H1 (cell line): Measurements from ENCODE around the gene AP5Z1. TPM values are rescaled to one million over a fixed set of nuclear protein-coding genes. Genes with fewer than 3 reads are reported as not detected.

Experiments used
- CTCF ChIA-PET: fragments of 300-600 bp; sonication (Branson Sonifier 250); formaldehyde crosslinking; loops from one replicate; lab custom pipeline; 2021; ENCODE audit not compliant: partially characterized antibody; lab: Charles Lee
- POLR2A ChIA-PET: fragments of 300-600 bp; sonication (Branson Sonifier 250); formaldehyde crosslinking; loops from one replicate; lab custom pipeline; 2021; ENCODE audit warnings: inconsistent platforms; ENCODE audit not compliant: partially characterized antibody; lab: Charles Lee
- DNase-seq, 2 experiments: peaks; one replicate each; pipeline versions ENCODE4 v3.0.0 to v3.0.0-alpha.2; 2010 to 2022; ENCODE audit warnings: low spot score in 2 of 2, low read depth in 1 of 2, mixed read lengths in 1 of 2
- FAIRE-seq: peaks from 2 replicates; lab custom pipeline; 2011; peaks lifted over from hg19 to GRCh38; lab: Jason Lieb, UNC
- H2AFZ ChIP-seq: 2 replicates; pipeline ENCODE4 v1.8.1; 2012; ENCODE audit warnings: low read length, inconsistent platforms
- H2AK5ac ChIP-seq: 2 replicates; pipeline ENCODE4 v1.6.1; 2013; ENCODE audit warnings: low read depth, low read length
- H2BK120ac ChIP-seq: replicated peaks from 2 replicates; pipeline ENCODE3; 2013; ENCODE audit warnings: low read depth, low read length, inconsistent platforms
- H2BK12ac ChIP-seq: 2 replicates; pipeline ENCODE4 v1.6.1; 2013; ENCODE audit warnings: low read depth, low read length
- H2BK15ac ChIP-seq: 2 replicates; pipeline ENCODE4 v1.6.1; 2013; ENCODE audit warnings: low read length
- H2BK20ac ChIP-seq: 2 replicates; pipeline ENCODE4 v1.6.1; 2013; ENCODE audit warnings: low read length
- H2BK5ac ChIP-seq: 2 replicates; pipeline ENCODE4 v1.6.1; 2013; ENCODE audit warnings: low read depth, low read length
- H3K14ac ChIP-seq: 2 replicates; pipeline ENCODE4 v1.6.1; 2013; ENCODE audit warnings: inconsistent platforms; ENCODE audit not compliant: insufficient read length
- H3K18ac ChIP-seq: 2 replicates; pipeline ENCODE4 v1.6.1; 2013; ENCODE audit warnings: low read length; ENCODE audit errors: extremely low read depth
- H3K23ac ChIP-seq: 2 replicates; pipeline ENCODE4 v1.6.1; 2013; ENCODE audit warnings: inconsistent platforms; ENCODE audit not compliant: insufficient read length
- H3K23me2 ChIP-seq: 2 replicates; pipeline ENCODE4 v1.6.1; 2013; ENCODE audit warnings: low read depth, low read length
- H3K27ac ChIP-seq: 2 replicates; pipeline ENCODE4 v1.6.1; 2011; ENCODE audit warnings: low read depth, low read length, inconsistent platforms
- H3K27me3 ChIP-seq, 4 experiments: replicated peaks in 1 of 4; 1 replicate in 1 of 4; 2 replicates in 3 of 4; pipeline versions ENCODE4 v1.6.1 to v1.8.1; 2011 to 2013; ENCODE audit warnings: low read length in 3 of 4, mild to moderate bottlenecking in 3 of 4, inconsistent platforms in 2 of 4, mixed read lengths in 2 of 4, moderate library complexity in 1 of 4; ENCODE audit not compliant: control insufficient read depth in 3 of 4, insufficient read depth in 3 of 4; ENCODE audit errors: extremely low read depth in 1 of 4
- H3K36me3 ChIP-seq, 4 experiments: 2 replicates each; pipeline versions ENCODE4 v1.6.1 to v1.8.1; 2011 to 2013; ENCODE audit warnings: mild to moderate bottlenecking in 4 of 4, low read length in 3 of 4, moderate library complexity in 2 of 4, control low read depth in 1 of 4, inconsistent platforms in 1 of 4; ENCODE audit not compliant: insufficient read depth in 4 of 4, control insufficient read depth in 2 of 4
- H3K4ac ChIP-seq: replicated peaks from 2 replicates; pipeline ENCODE3; 2013; ENCODE audit warnings: low read length, low read depth, mixed read lengths, inconsistent platforms; ENCODE audit not compliant: insufficient read length
- H3K4me1 ChIP-seq, 4 experiments: replicated peaks in 1 of 4; 1 replicate in 1 of 4; 2 replicates in 3 of 4; pipeline versions ENCODE4 v1.6.1 to v1.8.1; 2011 to 2013; ENCODE audit warnings: low read length in 3 of 4, inconsistent platforms in 2 of 4, mixed read lengths in 1 of 4; ENCODE audit not compliant: insufficient read depth in 4 of 4, control insufficient read depth in 3 of 4
- H3K4me2 ChIP-seq, 2 experiments: 2 replicates each; pipeline versions ENCODE4 v1.6.1 to v1.8.1; 2011 to 2013; ENCODE audit warnings: low read depth in 2 of 2, low read length in 2 of 2, control low read depth in 1 of 2, inconsistent platforms in 1 of 2, mild to moderate bottlenecking in 1 of 2; ENCODE audit not compliant: insufficient read depth in 1 of 2
- H3K4me3 ChIP-seq, 4 experiments: fragments of 200-600, 300-600 bp in 1 of 4; sonication (generic), shearing (Covaris generic), sonication (Bioruptor Twin) in 1 of 4; 2 replicates each; pipeline versions ENCODE4 v1.5.1 to v1.8.1; 2011 to 2016; ENCODE audit warnings: low read length in 4 of 4, low read depth in 3 of 4, control low read depth in 2 of 4, inconsistent platforms in 2 of 4, mild to moderate bottlenecking in 2 of 4, mixed read lengths in 1 of 4, moderate library complexity in 1 of 4; ENCODE audit not compliant: insufficient read depth in 2 of 4; ENCODE audit errors: extremely low read depth in 1 of 4
- H3K56ac ChIP-seq: replicated peaks from 2 replicates; pipeline ENCODE3; 2013; ENCODE audit warnings: low read depth, mild to moderate bottlenecking, mixed read lengths, low read length, inconsistent platforms; ENCODE audit not compliant: insufficient read length
- H3K79me1 ChIP-seq: 2 replicates; pipeline ENCODE4 v1.6.1; 2013; ENCODE audit warnings: low read depth, low read length, control low read depth
- H3K79me2 ChIP-seq, 2 experiments: 2 replicates each; pipeline versions ENCODE4 v1.6.1 to v1.8.1; 2012 to 2013; ENCODE audit warnings: low read length in 2 of 2, mild to moderate bottlenecking in 2 of 2, inconsistent platforms in 1 of 2; ENCODE audit not compliant: insufficient read depth in 2 of 2, control insufficient read depth in 1 of 2
- H3K9ac ChIP-seq, 4 experiments: replicated peaks in 1 of 4; 1 replicate in 1 of 4; 2 replicates in 3 of 4; pipeline versions ENCODE4 v1.6.1 to v1.8.1; 2011 to 2013; ENCODE audit warnings: low read depth in 3 of 4, low read length in 3 of 4, control low read depth in 2 of 4, mild to moderate bottlenecking in 2 of 4, moderate library complexity in 2 of 4, inconsistent platforms in 1 of 4; ENCODE audit errors: extremely low read depth in 1 of 4
- H3K9me3 ChIP-seq, 2 experiments: 2 replicates each; pipeline versions ENCODE4 v1.6.1 to v1.8.1; 2012 to 2013; ENCODE audit warnings: mild to moderate bottlenecking in 2 of 2, moderate library complexity in 2 of 2, control low read depth in 1 of 2, inconsistent platforms in 1 of 2, low read depth in 1 of 2, low read length in 1 of 2, mixed read lengths in 1 of 2; ENCODE audit not compliant: insufficient read depth in 2 of 2
- H4K20me1 ChIP-seq, 2 experiments: replicated peaks in 1 of 2; 2 replicates each; pipeline versions ENCODE3 to v1.8.1; 2011 to 2013; ENCODE audit warnings: inconsistent platforms in 2 of 2, low read length in 2 of 2, mild to moderate bottlenecking in 1 of 2; ENCODE audit not compliant: insufficient read depth in 2 of 2, control insufficient read depth in 1 of 2
- H4K5ac ChIP-seq: 2 replicates; pipeline ENCODE4 v1.6.1; 2013; ENCODE audit warnings: low read length, low read depth, mixed read lengths, inconsistent platforms; ENCODE audit not compliant: insufficient read length
- H4K8ac ChIP-seq: 2 replicates; pipeline ENCODE4 v1.8.0; 2013; ENCODE audit warnings: mild to moderate bottlenecking, moderate library complexity, low read length, inconsistent platforms; ENCODE audit not compliant: insufficient read depth; ENCODE audit errors: extremely low read depth
- H4K91ac ChIP-seq: replicated peaks from 2 replicates; pipeline ENCODE3; 2013; ENCODE audit warnings: low read length, mixed read lengths, inconsistent platforms; ENCODE audit not compliant: insufficient read length
- BRCA1 ChIP-seq: IDR thresholded peaks from 2 replicates; pipeline ENCODE4 v1.6.1; 2012; ENCODE audit warnings: low read depth, low read length, improper control_type of control experiment
- TAF1 ChIP-seq: IDR thresholded peaks from 2 replicates; pipeline ENCODE4 v1.6.1; 2011; ENCODE audit warnings: mild to moderate bottlenecking, low read depth, low read length
- WGBS, 2 experiments: shearing (Covaris generic) in 1 of 2; methylation state at CpG; one replicate each; pipeline versions ENCODE4 v1.1.6 to v1.1.7; 2013 to 2015; ENCODE audit warnings: low lambda C conversion rate in 2 of 2, mixed read lengths in 2 of 2, inconsistent platforms in 1 of 2, low coverage in 1 of 2, missing lambda C conversion rate in 1 of 2; ENCODE audit not compliant: insufficient replicate concordance in 2 of 2, insufficient coverage in 1 of 2, insufficient read length in 1 of 2; ENCODE audit errors: extremely low coverage in 1 of 2, missing lambda C conversion rate in 1 of 2; 5-methylcytosine and 5-hydroxymethylcytosine counted together
- polyA plus RNA-seq, 7 experiments: library from polyadenylated mRNA; depleted of rRNA in 3 of 7; stranded (reverse) in 5 of 7; unstranded in 2 of 7; fragments of >200 nt in 5 of 7; fragments of 200-250 nt in 2 of 7; gene quantifications; 1 replicate in 5 of 7; 2 replicates in 1 of 7; 4 replicates in 1 of 7; pipeline versions ENCODE4 v1.2.1 to v1.2.3, GENCODE V29; 2011 to 2013; ENCODE audit warnings: missing spikeins in 2 of 7, mixed read lengths in 2 of 7
- total RNA-seq: library from RNA; stranded (reverse); fragmentation: NEBNext Ultra II Directional; extraction: Animal tissue kit (Norgen Biotek cat#: 25700); gene quantifications from 2 replicates; pipeline ENCODE4 v1.2.1, GENCODE V29; 2021
- TF ChIP-seq, protein P1 (sequence below): IDR thresholded peaks from 2 replicates; pipeline ENCODE4 v1.6.1; 2012; ENCODE audit warnings: inconsistent platforms
- TF ChIP-seq, protein P2 (sequence below): IDR thresholded peaks from 2 replicates; pipeline ENCODE4 v1.6.1; 2011; ENCODE audit warnings: low read length, improper control_type of control experiment

Gene AP5Z1
- total and polyA plus RNA-seq, 2 of the 8 experiments (the other 6 are each of a cell fraction or from before 2014, with no cell fraction given), result 24.0 to 24.7 TPM

DNA sequence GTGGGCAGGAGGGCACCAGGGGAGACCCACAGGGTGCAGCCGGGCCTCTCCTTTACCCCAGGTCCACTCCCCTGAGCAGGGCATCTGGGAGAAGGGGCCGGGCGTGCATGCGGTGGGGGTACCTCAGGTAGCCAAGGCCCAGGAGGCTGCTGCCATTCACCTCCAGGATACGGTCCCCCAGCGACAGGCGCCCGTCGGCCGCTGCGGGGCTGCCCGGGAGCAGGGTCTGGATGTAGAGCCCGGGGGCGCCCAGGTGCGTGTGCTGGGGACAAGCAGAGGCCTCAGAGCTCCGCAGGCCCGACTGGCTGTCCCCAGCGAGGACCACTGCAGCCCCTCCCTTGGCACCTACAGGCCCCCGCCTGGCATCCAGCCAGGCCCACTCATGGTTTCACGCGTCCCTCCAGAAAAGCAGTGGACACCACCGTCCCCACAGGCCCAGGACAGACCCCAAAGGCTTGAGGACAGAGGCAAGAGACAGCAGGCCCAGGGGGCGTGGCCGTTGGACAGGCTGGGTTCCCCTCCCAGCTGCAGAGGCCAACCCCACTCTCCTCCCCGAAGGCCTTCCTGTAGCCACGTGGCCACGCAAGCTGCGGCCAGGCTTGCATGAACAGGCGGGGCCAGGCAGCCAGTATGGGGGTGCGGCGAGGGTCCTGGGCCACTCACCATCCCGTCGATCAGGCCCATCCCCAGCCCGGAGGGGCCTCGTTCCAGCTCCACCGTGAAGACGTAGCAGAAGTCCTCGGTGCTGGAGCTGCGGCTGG lies 24.3 kb downstream of the AP5Z1 start:
- no peak overlapping the region; the same call in 1 of the 2 replicates for H4K8ac ChIP-seq
- H4K91ac ChIP-seq, result no peak overlapping the region
- no peak overlapping the region for H3K56ac ChIP-seq
- no peak overlapping the region for H3K4me2 ChIP-seq
- no peak overlapping the region for H3K27ac ChIP-seq
- no peak for DNase-seq
- 95% methylated on average over 25 of the region's 39 CpGs; no CpG with 5 or more reads in 1 of the 2 experiments for WGBS, 2 experiments
- no peak overlapping the region for H3K4ac ChIP-seq
- H4K5ac ChIP-seq, result no peak overlapping the region
- H3K9ac ChIP-seq, result no peak overlapping the region
- H2AK5ac ChIP-seq, result no peak overlapping the region
- H3K27me3 ChIP-seq, result no peaks in the 10 kb centered on the region
- CTCF ChIA-PET, result interaction anchor here (0.6 to 8.0 kb wide), 16 partner anchors 8 to 349 kb away, joined by 3 to 65 read pairs (median 5); partner anchors contain the start of gene RADIL
- no peaks in the 10 kb centered on the region for H3K23me2 ChIP-seq
- H3K23ac ChIP-seq, result no peak overlapping the region
- H3K9me3 ChIP-seq, result no peaks in the 10 kb centered on the region
- no peaks in the 10 kb centered on the region for H3K36me3 ChIP-seq
- H4K20me1 ChIP-seq, result no peaks in the 10 kb centered on the region
- no peak overlapping the region for H2BK20ac ChIP-seq
- H2BK15ac ChIP-seq, result no peak overlapping the region
- H3K14ac ChIP-seq, result no peak overlapping the region
- no peak for TF ChIP-seq BRCA1
- TF ChIP-seq, protein P1, sequence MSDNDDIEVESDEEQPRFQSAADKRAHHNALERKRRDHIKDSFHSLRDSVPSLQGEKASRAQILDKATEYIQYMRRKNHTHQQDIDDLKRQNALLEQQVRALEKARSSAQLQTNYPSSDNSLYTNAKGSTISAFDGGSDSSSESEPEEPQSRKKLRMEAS, result peak; percentile 47
- no peak for TF ChIP-seq TAF1
- TF ChIP-seq, protein P2, sequence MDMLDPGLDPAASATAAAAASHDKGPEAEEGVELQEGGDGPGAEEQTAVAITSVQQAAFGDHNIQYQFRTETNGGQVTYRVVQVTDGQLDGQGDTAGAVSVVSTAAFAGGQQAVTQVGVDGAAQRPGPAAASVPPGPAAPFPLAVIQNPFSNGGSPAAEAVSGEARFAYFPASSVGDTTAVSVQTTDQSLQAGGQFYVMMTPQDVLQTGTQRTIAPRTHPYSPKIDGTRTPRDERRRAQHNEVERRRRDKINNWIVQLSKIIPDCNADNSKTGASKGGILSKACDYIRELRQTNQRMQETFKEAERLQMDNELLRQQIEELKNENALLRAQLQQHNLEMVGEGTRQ, result no peak
- TF ChIP-seq, all 59 proteins: peak for 1
- no peak overlapping the region for H2BK120ac ChIP-seq
- H2AFZ ChIP-seq, result no peak overlapping the region
- no peaks in the 10 kb centered on the region for H3K79me1 ChIP-seq
- H3K4me3 ChIP-seq, result no peak overlapping the region
- no peaks in the 10 kb centered on the region for H3K79me2 ChIP-seq
- no peak overlapping the region for H2BK12ac ChIP-seq
- no peak for FAIRE-seq
- no peak overlapping the region for H3K18ac ChIP-seq
- H3K4me1 ChIP-seq, result peaks cover 0 to 7% (median 0%) of the 10 kb centered on the region in 4 experiments; a peak in 1 of 7 replicates
- no peak overlapping the region for H2BK5ac ChIP-seq
- POLR2A ChIA-PET, result interaction anchor here (0.7 to 1.0 kb wide), 3 partner anchors 10 to 18 kb away, joined by 3 to 4 read pairs (median 3); no protein-coding TSS in a partner anchor
